UCSD-AML1 (cell line): ENCODE measurements around the gene SIK3.
A peak's percentile ranks its signal among the peaks of the same experiment; 100 is the strongest.
"Not testable (repeated sequence)": the region's sequence is repeated elsewhere in the genome, so short reads cannot be mapped to it uniquely, and the experiment has no call there.

Source experiments
- DNase-seq: peaks from one replicate; lab custom pipeline; 2025; ENCODE audit not compliant: unreplicated experiment; lab: John Stamatoyannopoulos, UW

Gene SIK3

DNA sequence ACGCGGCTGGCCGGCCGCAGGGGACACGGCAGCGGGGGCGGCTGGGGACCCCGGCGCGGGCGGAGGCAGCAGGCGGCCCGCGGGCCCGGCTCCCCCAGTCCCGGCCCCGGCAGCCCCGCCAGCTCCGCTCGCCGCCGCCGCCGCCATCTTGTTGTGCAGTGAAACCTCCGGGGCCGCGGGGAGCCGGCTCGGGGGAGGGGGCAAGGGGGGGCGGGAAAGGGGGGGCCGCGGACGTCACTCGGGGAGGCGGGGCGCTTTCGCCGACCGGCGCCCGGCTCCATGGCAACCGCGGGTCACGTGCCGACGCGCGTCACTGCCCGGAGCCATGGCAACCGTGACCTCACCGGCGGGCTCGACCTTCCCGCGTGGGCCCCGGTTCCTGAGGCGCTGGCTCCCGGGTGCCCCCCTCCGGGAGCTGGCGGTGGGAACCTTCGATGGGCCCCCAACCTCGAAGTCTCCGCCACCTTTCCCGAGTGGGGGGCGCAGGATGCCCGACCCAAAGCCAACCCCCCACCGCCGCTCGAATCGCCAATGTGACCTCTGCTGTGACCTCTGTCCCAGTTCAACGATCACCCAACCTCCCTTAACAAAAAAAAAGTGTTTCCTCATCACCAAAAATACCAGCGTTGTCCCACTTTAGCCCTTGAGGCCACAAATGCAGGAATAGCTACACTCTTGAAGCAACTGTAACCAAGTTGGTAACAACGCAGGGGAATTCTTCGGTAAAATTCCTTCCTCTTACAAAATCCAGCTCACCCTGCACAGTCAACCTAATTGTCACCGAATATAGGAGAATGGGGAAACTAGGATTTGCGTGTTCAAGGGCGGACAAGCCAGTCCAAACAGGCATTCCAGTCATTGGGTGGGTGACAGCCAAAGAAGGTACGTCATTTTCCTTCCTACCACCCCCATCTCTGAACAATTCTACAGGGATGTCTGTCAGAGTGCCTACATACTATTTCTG, at the start of gene SIK3:
Gene SIK3, minus strand, starts transcription at position 160 of the 964 bp plus-strand sequence. Its CDS starts 13 bp downstream, at position 147.
- peak; percentile 95 for DNase-seq

DNA sequence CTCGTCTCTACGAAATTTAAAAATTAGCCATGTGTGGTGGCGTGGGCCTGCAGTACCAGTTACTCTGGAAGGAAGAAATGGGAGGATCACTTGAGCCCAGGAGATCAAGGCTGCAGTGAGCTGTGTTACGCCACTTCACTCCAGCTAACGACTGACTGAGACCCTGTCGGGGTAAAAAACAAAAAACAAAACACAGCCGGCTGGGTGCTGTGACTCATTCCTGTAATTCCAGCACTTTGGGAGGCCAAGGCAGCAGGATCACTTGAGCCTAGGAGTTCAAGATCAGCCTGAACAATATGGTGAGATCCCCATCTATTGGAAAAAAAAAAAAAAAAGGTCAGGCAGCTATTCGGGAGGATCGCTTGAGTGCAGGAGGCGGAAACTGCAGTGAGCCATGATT, 48.3 kb upstream of the SIK3 start:
- DNase-seq: no peak

DNA sequence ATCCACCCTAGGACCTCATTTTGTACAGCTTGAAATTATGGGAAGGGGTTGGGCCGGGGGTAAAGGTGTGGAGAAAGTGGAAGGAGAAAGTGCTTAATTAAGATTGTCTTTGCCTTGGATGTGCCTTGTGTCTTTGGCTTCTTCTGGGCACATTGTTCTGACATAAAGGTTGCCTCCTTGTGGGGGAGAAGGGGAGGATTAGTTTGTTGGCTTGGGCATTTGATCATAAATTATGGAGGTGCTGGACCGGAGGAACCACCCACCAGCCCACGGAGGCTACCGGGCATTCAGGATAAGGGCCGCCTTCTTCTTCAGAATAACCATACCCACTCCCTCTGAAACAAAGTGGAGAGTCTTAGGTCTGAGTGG, 47.1 kb upstream of the SIK3 start:
- DNase-seq: no peak

DNA sequence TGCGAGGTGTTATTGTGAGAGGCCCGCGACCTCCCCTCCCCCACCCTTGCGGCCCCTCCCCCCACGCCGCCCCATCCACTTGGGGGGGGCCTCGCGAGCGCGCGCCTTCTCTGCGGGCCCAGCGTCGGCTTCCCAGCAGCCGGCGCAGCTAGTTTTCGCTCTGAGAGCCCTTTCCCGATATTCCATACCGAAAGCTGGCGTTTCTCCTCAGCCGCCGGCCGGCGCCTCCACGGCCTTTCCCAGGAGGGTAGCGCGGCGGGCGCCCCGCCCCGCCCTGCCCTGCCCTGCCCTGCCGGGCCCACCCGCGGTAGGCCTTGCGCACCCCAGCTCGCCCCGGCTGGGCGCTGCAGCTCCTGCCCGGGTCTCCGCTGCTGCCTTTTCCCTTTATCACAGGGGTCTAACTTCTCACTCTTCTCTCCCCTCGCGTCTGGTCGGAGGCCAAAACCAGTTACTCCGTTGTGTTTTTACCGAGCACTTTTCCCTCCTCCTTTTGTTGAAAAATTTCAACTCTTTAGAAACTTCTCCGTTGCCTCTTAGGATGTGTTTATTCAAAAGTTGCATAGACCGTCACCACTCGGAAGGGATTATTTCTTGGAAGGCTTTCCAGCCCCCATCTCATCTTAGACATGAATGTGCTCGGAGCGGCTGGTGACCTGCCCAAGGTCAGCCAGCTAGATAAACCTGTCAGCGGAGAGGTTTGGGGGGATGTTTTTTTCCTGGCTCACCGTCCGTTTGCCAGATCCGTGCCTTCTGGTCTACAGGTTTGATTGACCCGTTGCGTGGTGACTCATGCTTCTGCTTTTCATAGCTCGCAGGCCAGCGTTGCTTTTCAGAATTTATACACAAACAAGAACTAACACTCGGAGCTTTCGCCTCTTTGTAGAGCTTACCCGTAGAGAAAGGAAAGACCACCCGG, 46.5 kb upstream of the SIK3 start:
- DNase-seq: peak; percentile 77

DNA sequence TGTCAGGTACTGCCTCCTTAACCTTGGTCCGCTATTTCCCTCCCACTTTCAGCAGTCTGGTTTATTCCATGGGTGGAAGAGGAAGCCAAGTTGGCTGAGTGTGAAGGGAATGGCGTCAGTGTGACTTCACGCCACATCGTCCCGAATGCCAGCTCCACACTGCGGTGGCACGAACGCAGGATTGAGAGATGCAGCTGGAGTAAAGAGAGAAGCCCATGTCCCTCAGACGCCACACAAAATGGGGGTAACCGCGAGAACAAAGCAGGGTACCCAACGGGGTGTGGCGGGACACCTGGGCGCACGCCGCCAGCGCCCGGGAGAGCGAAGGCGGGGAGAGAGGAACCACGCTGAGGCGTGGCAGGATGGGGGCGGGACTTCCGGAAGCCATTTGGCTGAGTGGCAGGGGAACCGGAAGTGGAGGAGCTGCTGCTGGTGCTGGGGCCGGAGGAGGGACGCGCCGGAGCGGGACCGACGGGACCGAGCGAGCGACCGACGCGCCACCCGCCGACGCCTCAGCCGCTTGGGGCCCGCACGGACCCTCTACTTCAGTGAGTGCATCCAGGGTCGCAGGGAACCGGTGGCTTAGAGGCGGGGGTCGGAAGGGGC, 45.7 kb upstream of the SIK3 start, which contains the start of gene PAFAH1B2:
Gene PAFAH1B2, plus strand, starts transcription at position 417 of the 606 bp plus-strand sequence. CDS start 8,161 bp downstream, outside the sequence.
- DNase-seq: peak; percentile 94

DNA sequence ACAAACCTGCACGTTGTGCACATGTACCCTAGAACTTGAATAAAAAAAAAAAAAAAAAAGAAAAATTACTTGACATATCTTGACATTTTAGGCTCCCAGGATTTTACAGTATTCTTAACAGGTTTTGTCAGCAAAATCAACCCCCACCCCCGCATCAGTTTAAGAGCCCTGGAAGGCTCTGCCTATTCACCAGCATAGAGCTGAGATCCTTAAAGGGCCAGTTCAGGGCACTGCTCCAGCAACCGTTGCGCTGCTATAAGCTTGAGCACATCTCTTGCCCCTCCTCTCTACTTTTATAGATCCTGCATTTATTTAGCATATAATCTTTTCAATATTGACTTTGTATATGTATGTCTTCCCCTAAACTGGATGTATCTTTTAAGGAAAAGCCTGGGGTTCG, 45.2 kb upstream of the SIK3 start:
- DNase-seq: peak; percentile 10

DNA sequence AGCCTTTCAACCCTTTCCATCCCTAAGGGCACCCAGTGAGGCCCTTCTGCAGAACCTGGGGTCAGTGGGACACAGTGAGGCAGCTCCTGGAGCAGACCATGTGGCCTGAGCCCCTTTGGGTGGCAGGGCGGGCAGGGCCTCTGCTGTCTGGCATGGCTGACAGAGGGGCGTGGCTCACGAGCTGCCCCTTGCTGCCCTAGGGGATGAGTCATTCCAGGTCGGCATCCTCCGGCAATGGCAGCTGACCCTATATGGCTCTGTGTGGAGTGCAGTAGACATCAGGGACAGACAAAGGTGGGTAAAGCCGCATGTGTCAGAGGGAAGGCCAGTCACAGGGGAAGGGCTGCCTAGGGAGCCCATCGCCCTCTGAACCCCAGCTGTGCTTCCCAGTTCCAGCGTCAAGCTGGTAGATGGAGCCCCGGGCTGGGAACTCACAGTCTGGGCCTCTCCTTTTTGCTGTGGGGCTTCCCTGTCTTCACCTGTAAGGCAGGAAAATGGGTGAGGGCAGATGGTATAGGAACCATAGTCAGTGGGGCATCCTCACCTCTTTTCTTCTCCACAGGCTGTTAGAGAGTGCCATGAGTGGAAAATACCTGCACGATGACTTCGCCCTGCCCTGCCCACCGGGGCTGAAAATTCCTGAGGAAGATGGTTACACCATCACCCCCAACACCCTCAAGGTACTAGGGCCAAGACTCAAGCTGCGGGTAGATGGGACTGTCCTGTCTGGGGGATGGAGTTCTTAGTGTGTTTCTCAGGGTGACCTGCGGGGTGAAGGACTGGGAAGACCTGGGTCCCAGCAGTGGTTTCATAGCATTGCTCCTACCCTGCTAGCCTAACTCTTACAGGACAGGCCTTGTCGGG, 39.2 kb upstream of the SIK3 start:
- DNase-seq: not testable (repeated sequence)

DNA sequence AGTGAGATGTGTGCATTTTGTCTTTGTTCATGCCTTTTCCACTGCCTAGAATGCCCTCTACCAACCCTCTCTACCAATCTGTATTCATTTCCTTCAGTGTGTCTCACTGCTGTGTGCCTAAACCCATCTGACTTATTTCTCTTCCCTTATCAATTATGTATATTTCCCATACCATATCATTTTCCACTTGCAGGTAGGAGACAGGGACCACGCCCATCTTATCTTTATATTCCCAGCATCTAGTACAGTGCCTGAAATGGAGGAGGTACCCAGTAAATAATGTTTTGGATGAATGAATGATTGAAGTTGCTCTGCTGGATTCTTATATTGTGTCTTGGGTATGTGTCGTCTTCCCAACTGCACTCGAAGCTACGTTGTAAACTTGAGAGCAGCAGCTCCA, 36.8 kb upstream of the SIK3 start:
- DNase-seq: not testable (repeated sequence)

DNA sequence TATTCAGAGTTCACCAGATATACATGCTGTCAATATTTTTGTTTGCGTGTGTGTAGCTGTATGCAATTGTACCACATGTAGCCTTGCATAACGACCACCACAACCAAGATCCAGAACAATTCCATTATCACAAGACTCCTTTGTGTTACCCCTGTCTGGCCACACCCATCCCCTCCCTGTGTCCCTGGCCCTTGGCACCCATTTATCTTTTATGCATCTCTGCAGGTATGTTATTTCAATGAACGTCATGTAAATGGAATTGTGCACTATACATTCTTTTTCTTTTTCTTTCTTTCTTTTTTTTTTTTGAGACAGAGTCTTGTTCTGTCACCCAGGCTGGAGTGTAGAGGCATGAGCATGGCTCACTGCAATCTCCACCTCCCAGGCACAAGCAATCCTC, 36.2 kb upstream of the SIK3 start:
- DNase-seq: no peak

DNA sequence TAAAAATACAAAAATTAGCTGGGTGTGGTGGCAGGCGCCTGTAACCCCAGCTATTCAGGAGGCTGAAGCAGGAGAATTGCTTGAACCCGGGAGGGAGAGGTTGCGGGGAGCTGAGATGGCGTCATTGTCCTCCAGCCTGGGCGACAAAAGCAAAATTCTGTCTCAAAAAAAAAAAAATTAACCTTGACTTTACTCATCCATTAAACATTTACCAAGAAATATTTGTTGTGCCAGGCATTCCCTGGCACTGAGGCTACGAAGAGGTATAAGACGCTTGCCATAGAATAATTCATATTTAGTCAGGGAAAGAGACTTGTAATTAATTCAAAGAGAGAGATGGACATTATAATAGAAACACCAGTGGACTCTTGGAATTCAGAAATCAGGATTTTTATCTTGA, 32.7 kb upstream of the SIK3 start:
- DNase-seq: no peak

DNA sequence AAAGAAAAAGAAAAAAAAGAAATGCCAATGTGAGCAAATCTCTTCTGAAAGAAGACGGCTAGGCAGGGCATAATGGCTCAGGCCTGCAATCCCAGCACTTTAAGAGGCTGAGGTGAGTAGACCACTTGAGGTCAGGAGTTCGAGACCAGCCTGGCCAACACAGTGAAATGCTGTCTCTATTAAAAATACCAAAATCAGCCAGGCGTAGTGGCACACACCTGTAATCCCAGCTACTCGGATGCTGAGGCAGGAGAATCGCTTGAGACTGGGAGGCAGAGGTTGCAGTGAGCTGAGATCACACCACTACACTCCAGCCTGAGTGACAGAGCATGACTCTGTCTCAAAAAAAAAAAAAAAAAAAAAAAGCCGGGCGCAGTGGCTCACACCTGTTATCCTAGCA, 32.2 kb upstream of the SIK3 start:
- DNase-seq: not testable (repeated sequence)

DNA sequence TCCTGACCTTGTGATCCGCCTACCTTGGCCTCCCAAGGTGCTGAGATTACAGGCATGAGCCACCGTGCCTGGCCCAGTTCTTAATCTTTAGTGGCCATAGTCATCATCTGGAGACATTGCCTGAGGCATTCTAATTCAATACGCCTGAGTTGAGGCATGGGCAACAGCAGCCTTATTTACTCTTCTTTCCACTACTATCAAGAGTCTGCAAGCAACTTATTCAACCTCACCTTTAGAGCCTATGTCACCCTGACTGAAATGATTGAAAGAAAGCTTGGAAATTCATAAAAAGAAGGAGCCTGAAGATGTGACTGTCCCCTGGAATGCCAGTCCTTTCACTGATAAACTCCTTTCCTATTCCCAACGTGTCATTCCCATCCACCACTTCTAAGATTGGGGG, 30.1 kb upstream of the SIK3 start:
- DNase-seq: no peak

DNA sequence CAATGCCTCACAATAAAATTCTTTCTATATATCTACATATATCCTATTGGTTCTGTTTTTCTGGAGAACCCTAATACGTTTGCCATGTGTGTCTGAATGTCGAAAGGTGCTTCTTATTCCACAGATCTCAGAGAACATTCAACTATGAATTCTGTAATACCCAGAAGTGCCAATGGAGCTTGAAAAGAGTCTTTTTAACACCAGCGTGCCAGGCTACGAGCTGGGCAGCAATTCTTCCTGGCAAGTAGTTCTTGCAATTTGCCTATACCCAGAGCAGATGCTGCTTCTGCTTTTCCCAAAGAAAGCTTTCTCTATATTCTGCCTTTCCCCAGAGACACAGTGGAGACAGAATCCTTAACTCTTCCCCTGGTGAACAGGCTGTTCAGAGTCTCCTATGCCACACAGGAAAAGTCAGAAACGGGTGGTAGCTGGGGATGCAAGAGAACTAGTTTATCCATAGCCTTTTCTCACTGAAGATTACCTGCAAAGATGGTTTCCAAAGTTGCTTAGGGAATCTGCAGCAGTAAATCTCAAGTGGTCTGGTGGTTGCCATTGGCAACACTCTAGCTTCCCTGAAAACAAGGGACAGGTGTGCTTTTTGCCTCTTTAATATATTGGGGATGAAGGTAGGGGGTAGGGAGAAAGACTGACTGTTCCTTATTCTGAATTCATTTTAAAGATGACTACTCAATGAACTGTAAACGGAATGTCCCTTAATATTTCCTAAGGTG, 29.1 kb upstream of the SIK3 start:
- DNase-seq: no peak

DNA sequence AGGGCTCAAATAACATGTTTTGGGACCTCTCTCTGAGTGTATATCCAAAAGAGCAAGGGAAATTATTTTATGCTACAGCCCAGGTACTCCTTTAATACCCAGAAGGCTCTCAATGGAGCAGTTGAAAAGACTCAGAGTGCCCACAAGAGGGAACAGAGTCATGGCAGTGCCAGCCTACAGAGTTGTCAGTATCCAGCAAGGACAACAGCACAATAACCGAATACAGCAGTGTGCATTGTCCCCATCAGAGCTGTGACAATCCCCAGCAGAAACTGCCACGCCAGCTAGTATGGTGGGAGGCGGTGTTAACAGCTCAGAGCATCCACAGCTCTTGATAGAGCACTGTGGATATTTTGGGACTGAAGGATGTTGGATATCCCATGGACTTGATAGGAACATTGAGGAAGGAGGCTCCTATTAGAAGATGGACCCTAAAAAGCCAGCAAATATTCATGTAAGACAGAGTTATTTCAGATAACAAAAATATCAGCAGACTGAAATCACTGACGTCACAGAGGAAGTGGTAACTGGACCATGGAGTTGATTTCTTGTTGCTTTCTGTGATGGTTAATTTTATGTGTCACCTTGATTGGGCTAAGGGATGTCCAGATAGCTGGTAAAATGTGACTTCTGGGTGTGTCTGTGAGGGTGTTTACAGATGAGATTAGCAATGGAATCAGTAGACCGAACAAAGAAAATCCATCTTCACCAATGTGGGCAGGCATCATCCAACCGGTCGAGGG, 28.2 kb upstream of the SIK3 start:
- DNase-seq: no peak

DNA sequence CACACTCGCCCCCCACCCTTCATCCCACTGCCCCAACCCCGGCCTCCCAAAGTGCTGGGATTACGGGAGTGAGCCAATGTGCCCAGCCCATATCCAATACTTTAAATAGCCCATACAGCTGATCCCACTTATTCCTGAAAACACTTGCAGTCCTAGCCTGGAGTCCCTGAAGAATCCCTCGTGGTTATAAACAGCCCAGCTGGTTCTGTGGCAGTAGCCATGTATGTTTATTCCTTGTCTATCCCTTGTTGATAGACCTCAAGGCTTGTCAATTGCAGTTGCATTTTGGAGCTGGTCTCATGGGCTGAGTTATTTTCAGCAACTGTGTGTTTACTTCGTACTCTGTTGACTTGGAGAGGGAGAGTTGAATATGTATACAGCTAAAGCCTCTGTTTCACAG, 24.3 kb upstream of the SIK3 start:
- no peak for DNase-seq

DNA sequence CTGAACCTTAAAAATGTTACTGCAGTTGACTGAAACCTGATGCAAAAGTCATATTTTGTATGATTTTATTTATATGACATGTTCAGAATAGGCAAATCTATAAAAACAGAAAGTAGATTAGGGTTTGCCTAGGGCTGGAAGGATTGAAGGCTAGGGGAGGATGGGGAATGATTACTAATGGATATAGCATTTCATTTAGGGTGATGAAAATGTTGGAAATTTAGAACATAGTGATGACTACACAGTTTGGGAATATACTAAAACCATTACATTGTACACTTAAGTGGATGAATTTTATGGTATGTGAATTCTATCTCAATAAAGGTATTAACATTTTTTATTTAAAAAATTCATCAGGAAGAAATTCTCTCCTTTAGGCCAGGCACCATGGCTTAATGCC, 22.9 kb upstream of the SIK3 start:
- DNase-seq: no peak

DNA sequence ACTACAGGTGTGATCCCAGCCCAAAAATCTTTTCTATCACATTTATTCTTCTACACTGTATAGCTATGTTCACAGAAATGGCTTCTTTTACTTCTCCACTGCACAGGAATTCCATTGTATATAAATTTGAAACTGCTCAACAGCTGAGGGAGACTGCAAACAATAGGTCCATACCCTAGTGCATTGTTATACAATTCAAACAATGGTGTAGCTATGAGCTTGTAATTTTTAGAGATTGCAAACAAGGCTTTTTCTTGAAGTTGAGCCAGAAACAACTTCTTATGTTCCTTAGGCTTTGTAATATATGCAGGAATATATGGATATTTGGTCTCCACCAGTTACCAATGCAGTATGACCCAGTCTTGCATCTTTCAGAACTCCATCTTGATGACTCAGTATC, 19.5 kb upstream of the SIK3 start:
- DNase-seq: no peak

DNA sequence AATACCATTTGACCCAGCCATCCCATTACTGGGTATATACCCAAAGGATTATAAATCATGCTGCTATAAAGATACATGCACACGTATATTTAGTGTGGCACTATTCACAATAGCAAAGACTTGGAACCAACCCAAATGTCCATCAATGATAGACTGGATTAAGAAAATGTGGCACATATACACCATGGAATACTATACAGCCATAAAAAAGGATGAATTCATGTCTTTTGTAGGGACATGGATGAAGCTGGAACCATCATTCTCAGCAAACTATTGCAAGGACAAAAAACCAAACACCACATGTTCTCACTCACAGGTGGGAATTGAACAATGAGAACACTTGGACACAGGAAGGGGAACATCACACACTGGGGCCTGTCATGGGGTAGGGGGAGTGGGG, 14.7 kb upstream of the SIK3 start:
- not testable (repeated sequence) for DNase-seq

DNA sequence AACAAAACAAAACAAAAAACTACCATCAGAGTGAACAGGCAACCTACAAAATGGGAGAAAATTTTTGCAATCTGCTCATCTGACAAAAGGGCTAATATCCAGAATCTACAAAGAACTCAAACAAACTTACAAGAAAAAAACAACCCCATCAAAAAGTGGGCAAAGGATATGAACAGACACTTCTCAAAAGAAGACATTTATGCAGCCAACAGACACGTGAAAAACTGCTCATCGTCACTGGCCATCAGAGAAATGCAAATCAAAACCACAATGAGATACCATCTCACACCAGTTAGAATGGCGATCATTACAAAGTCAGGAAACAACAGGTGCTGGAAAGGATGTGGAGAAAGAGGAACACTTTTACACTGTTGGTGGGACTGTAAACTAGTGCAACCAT, 14.3 kb upstream of the SIK3 start:
- not testable (repeated sequence) for DNase-seq
